Measurements from ENCODE around the gene OSBPL7.

The OSBPL7 gene

GRCh38 chr17:47841488-47842291 lies 20.1 kb upstream of the OSBPL7 start:
- WGBS (ENCODE audit: extremely low coverage, insufficient coverage, insufficient read length): no CpG with 5 or more reads among the region's 16 CpGs
- peak overlapping the region; percentile 92 for H4K8ac ChIP-seq (ENCODE audit: low read depth, low read length)
- peak overlapping the region; percentile 11 for H3K4me2 ChIP-seq (ENCODE audit: low read length)
- H3K27ac ChIP-seq (ENCODE audit: low read depth, low read length): no peak overlapping the region
- no peaks in the 10 kb centered on the region for H3K9me3 ChIP-seq (ENCODE audit: insufficient read depth, low read depth, low read length)
- H3K23ac ChIP-seq (ENCODE audit: low read length): no peak overlapping the region
- peak overlapping the region; percentile 29 for H3K9ac ChIP-seq (ENCODE audit: low read length)
- H3K4me3 ChIP-seq (ENCODE audit: low read depth, low read length): no peak overlapping the region
- H3K79me1 ChIP-seq (ENCODE audit: low read length): peaks cover 10% of the 10 kb centered on the region
- peak overlapping the region; percentile 16 for H4K91ac ChIP-seq (ENCODE audit: low read depth, low read length)
- H3K14ac ChIP-seq (ENCODE audit: low read length): no peak overlapping the region
- H2AK5ac ChIP-seq (ENCODE audit: low read length): peak overlapping the region; percentile 25
- H3K4ac ChIP-seq (ENCODE audit: low read depth, low read length): peak overlapping the region; percentile 17
- H3K18ac ChIP-seq (ENCODE audit: low read length): no peak overlapping the region
- H3K79me2 ChIP-seq (ENCODE audit: control insufficient read depth, insufficient read depth, low read length, poor library complexity): peaks cover 7% of the 10 kb centered on the region
- DNase-seq: peak in 1 of 2 donors; percentile 29
- H3K4me1 ChIP-seq (ENCODE audit: control insufficient read depth in 1 of 2, insufficient read depth in 2 of 2, low read length in 2 of 2): peaks cover 20% of the 10 kb centered on the region in 2 experiments
- peak overlapping the region; percentile 20 for H2BK12ac ChIP-seq (ENCODE audit: low read length)
- H2BK5ac ChIP-seq (ENCODE audit: low read depth, low read length, poor library complexity): no peak overlapping the region
- peak overlapping the region; percentile 10 for H4K12ac ChIP-seq (ENCODE audit: low read depth, low read length)
- peaks cover 16 to 28% of the 10 kb centered on the region in 2 experiments for H3K36me3 ChIP-seq (ENCODE audit: control insufficient read depth in 1 of 2, insufficient read depth in 2 of 2, low read length in 2 of 2)
- peak overlapping the region; percentile 85 for H2AFZ ChIP-seq (ENCODE audit: insufficient read depth, low read length, poor library complexity)
- H2BK120ac ChIP-seq (ENCODE audit: insufficient read depth, low read length, poor library complexity): no peak overlapping the region
- H3K27me3 ChIP-seq (ENCODE audit: insufficient read depth, low read length): no peaks in the 10 kb centered on the region

- Histone ChIP-seq H3K4me1 (ENCODE audit: control insufficient read depth in 1 of 2, insufficient read depth in 2 of 2, low read length in 2 of 2) (peaks cover 15 to 20% of the 10 kb centered on the region in 2 experiments), H3K4me3 (ENCODE audit: low read depth, low read length) (peak within 1 kb of the TSS; percentile 78)
- no CpG with 5 or more reads among the region's 55 CpGs for WGBS (ENCODE audit: extremely low coverage, insufficient coverage, insufficient read length)
Measured at GRCh38 chr17:47840742-47841487, 19.3 kb upstream of the OSBPL7 start, which contains the start of gene SCRN2. Gene SCRN2, minus strand, starts transcription at chr17:47841273. Its CDS starts 430 bp downstream, at chr17:47840843.

GRCh38 chr17:47840001-47840741 lies 18.6 kb upstream of the OSBPL7 start:
- H3K14ac ChIP-seq (ENCODE audit: low read length): peak overlapping the region; percentile 96
- H3K79me2 ChIP-seq (ENCODE audit: control insufficient read depth, insufficient read depth, low read length, poor library complexity): peaks cover 7% of the 10 kb centered on the region
- H3K4me3 ChIP-seq (ENCODE audit: low read depth, low read length): peak overlapping the region; percentile 78
- H3K36me3 ChIP-seq (ENCODE audit: control insufficient read depth in 1 of 2, insufficient read depth in 2 of 2, low read length in 2 of 2): peaks cover 30 to 37% of the 10 kb centered on the region in 2 experiments
- peak overlapping the region; percentile 96 for H4K8ac ChIP-seq (ENCODE audit: low read depth, low read length)
- H3K27ac ChIP-seq (ENCODE audit: low read depth, low read length): no peak overlapping the region
- no peak overlapping the region for H3K23ac ChIP-seq (ENCODE audit: low read length)
- H4K12ac ChIP-seq (ENCODE audit: low read depth, low read length): peak overlapping the region; percentile 93
- DNase-seq: no peak
- no peak overlapping the region for H2BK12ac ChIP-seq (ENCODE audit: low read length)
- peak overlapping the region; percentile 59 for H3K9ac ChIP-seq (ENCODE audit: low read length)
- peak overlapping the region; percentile 84 for H2BK120ac ChIP-seq (ENCODE audit: insufficient read depth, low read length, poor library complexity)
- peaks cover 15 to 20% of the 10 kb centered on the region in 2 experiments for H3K4me1 ChIP-seq (ENCODE audit: control insufficient read depth in 1 of 2, insufficient read depth in 2 of 2, low read length in 2 of 2)
- H3K4me2 ChIP-seq (ENCODE audit: low read length): peak overlapping the region; percentile 78
- H3K9me3 ChIP-seq (ENCODE audit: insufficient read depth, low read depth, low read length): no peaks in the 10 kb centered on the region
- peak overlapping the region; percentile 94 for H2AFZ ChIP-seq (ENCODE audit: insufficient read depth, low read length, poor library complexity)
- H3K18ac ChIP-seq (ENCODE audit: low read length): peak overlapping the region; percentile 96
- no CpG with 5 or more reads among the region's 17 CpGs for WGBS (ENCODE audit: extremely low coverage, insufficient coverage, insufficient read length)
- peak overlapping the region; percentile 69 for H4K91ac ChIP-seq (ENCODE audit: low read depth, low read length)
- H2BK5ac ChIP-seq (ENCODE audit: low read depth, low read length, poor library complexity): peak overlapping the region; percentile 55
- H3K79me1 ChIP-seq (ENCODE audit: low read length): peaks cover 8% of the 10 kb centered on the region
- peak overlapping the region; percentile 90 for H3K4ac ChIP-seq (ENCODE audit: low read depth, low read length)
- no peaks in the 10 kb centered on the region for H3K27me3 ChIP-seq (ENCODE audit: insufficient read depth, low read length)
- H2AK5ac ChIP-seq (ENCODE audit: low read length): peak overlapping the region; percentile 15

More at GRCh38 chr17:47840742-47841487, 19.3 kb upstream of the OSBPL7 start, which contains the start of gene SCRN2:
- peak within 1 kb of the TSS; percentile 96 for H4K8ac ChIP-seq (ENCODE audit: low read depth, low read length)
- H2BK120ac ChIP-seq (ENCODE audit: insufficient read depth, low read length, poor library complexity): peak within 1 kb of the TSS; percentile 84
- H3K4ac ChIP-seq (ENCODE audit: low read depth, low read length): peak within 1 kb of the TSS; percentile 90
- H3K79me1 ChIP-seq (ENCODE audit: low read length): peaks cover 9% of the 10 kb centered on the region
- H3K79me2 ChIP-seq (ENCODE audit: control insufficient read depth, insufficient read depth, low read length, poor library complexity): peaks cover 7% of the 10 kb centered on the region
- peak; percentile 91 to 95 for DNase-seq
- H3K9me3 ChIP-seq (ENCODE audit: insufficient read depth, low read depth, low read length): no peaks in the 10 kb centered on the region
- H3K14ac ChIP-seq (ENCODE audit: low read length): peak within 1 kb of the TSS; percentile 96
- H3K27ac ChIP-seq (ENCODE audit: low read depth, low read length): peak within 1 kb of the TSS; percentile 24
- H3K18ac ChIP-seq (ENCODE audit: low read length): peak within 1 kb of the TSS; percentile 96
- H3K27me3 ChIP-seq (ENCODE audit: insufficient read depth, low read length): no peaks in the 10 kb centered on the region
- peak within 1 kb of the TSS; percentile 20 for H2BK12ac ChIP-seq (ENCODE audit: low read length)
- H4K91ac ChIP-seq (ENCODE audit: low read depth, low read length): peak within 1 kb of the TSS; percentile 69
- peak within 1 kb of the TSS; percentile 55 for H2BK5ac ChIP-seq (ENCODE audit: low read depth, low read length, poor library complexity)
- peaks cover 24 to 33% of the 10 kb centered on the region in 2 experiments for H3K36me3 ChIP-seq (ENCODE audit: control insufficient read depth in 1 of 2, insufficient read depth in 2 of 2, low read length in 2 of 2)
- H2AFZ ChIP-seq (ENCODE audit: insufficient read depth, low read length, poor library complexity): peak within 1 kb of the TSS; percentile 94
- peak within 1 kb of the TSS; percentile 59 for H3K9ac ChIP-seq (ENCODE audit: low read length)
- no peak within 1 kb of the TSS for H3K23ac ChIP-seq (ENCODE audit: low read length)
- peak within 1 kb of the TSS; percentile 78 for H3K4me2 ChIP-seq (ENCODE audit: low read length)
- peak within 1 kb of the TSS; percentile 93 for H4K12ac ChIP-seq (ENCODE audit: low read depth, low read length)
- peak within 1 kb of the TSS; percentile 25 for H2AK5ac ChIP-seq (ENCODE audit: low read length)

GRCh38 chr17:47839071-47839470 lies 17.5 kb upstream of the OSBPL7 start:
- WGBS (ENCODE audit: extremely low coverage, insufficient coverage, insufficient read length): no CpG with 5 or more reads among the region's 5 CpGs
- Histone ChIP-seq H3K79me2 (ENCODE audit: control insufficient read depth, insufficient read depth, low read length, poor library complexity) (peaks cover 7% of the 10 kb centered on the region), H2BK5ac (ENCODE audit: low read depth, low read length, poor library complexity) (no peak overlapping the region), H2AFZ (ENCODE audit: insufficient read depth, low read length, poor library complexity) (no peak overlapping the region), H4K91ac (ENCODE audit: low read depth, low read length) (no peak overlapping the region), H3K4ac (ENCODE audit: low read depth, low read length) (no peak overlapping the region), H2BK120ac (ENCODE audit: insufficient read depth, low read length, poor library complexity) (no peak overlapping the region), H3K27me3 (ENCODE audit: insufficient read depth, low read length) (no peaks in the 10 kb centered on the region), H3K14ac (ENCODE audit: low read length) (no peak overlapping the region), H4K8ac (ENCODE audit: low read depth, low read length) (no peak overlapping the region), H2BK12ac (ENCODE audit: low read length) (no peak overlapping the region), H2AK5ac (ENCODE audit: low read length) (no peak overlapping the region), H3K9ac (ENCODE audit: low read length) (no peak overlapping the region), H3K4me3 (ENCODE audit: low read depth, low read length) (no peak overlapping the region), H3K27ac (ENCODE audit: low read depth, low read length) (no peak overlapping the region), H3K4me1 (ENCODE audit: control insufficient read depth in 1 of 2, insufficient read depth in 2 of 2, low read length in 2 of 2) (peaks cover 12 to 15% of the 10 kb centered on the region in 2 experiments), H3K79me1 (ENCODE audit: low read length) (peaks cover 6% of the 10 kb centered on the region), H3K18ac (ENCODE audit: low read length) (no peak overlapping the region), H3K23ac (ENCODE audit: low read length) (no peak overlapping the region), H3K4me2 (ENCODE audit: low read length) (no peak overlapping the region), H3K36me3 (ENCODE audit: control insufficient read depth in 1 of 2, insufficient read depth in 2 of 2, low read length in 2 of 2) (peaks cover 31 to 35% of the 10 kb centered on the region in 2 experiments), H4K12ac (ENCODE audit: low read depth, low read length) (no peak overlapping the region), H3K9me3 (ENCODE audit: insufficient read depth, low read depth, low read length) (no peaks in the 10 kb centered on the region)
- DNase-seq: no peak
